NCI-H2081 (cell line): ENCODE measurements around the gene AK5.
A peak's percentile ranks its signal among the peaks of the same experiment; 100 is the strongest.

Source experiments
- DNase-seq, 2 experiments: peaks; one replicate each; lab custom pipeline; 2025; lab: John Stamatoyannopoulos, UW

Gene AK5

DNA sequence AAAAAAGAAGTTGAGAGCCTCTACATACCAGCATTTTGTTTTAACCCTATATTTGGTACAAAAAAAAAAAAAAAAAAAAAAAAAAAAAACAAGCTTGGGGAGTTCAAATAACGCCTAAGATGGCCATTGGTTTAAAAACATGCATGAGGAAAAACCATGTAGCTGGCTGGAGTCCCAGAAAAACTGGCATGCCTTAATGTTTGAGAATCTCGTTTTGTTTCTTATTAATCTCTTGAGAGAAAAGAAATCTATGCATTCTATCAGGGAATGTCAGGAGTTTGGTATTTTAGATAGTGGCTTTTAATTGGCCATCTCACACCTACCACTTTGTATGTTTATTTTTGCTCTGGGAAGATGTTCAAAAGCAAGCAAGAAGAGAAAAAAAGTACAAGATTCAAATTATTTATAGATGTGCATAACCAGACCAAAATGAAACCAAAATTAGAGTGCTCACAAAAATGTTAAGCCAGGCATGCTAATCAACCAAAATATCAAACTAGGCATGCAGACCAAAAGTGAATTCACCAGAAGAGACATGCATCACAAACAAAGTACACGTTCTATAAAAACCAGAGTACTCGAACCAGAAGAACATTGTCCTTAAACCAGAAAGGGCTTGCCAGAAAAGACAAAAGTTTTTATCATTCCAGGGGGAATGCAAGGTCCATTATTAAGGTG lies 156.6 kb downstream of the AK5 start:
- DNase-seq: no peak

DNA sequence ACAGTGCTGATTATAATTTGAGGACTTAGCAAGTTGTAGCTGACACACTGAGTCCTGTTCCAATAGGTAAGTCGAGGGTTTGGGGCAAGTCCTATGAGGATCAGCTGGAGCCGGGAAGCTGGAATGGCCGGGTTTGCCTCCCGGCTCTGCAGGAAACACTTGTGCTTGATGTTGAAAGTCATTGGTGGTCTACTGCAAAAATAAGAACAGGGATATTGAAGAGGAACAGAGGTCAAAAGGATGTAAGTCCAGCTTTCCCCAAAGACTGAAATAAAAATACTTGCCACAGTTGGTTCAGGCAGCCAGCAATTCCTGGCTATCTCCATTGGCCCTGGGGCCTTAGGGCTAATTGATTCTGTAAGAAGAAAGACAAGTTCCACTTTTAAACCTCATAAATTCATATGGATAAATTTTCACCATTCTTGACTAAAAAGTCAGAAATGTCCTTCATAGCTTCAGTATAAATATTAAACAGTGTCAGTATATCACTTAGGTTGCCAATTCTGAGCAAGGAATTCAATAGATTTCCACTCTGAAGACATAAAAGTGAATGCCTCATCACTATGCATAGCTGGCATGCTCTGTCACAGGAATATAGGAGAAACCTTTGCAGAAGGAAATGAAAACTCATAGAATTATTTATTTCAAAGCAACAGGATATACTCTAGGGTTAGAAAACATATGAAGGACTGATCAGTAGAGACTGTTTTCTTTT lies 165.2 kb downstream of the AK5 start:
- DNase-seq: no peak

DNA sequence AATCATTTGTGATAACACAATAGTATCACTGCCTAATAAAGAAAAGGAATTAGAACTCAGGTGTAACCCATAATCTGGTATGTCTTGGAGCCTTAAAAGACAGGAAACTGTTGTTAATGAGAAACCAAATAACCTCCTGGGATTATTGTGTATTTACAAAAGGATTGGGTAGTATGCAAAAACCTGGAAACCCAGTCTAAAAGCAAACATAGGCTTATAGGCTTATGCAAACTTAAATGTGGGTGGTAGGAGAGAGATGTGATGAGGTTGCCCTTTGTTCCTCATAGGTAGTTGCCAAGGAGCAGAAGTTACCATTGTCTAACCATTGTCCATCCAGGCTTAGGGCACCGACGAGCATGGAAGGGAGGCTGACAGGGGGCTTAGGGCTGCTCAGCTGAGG lies 165.8 kb downstream of the AK5 start:
- DNase-seq: peak in 1 of 2 experiments; percentile 17

DNA sequence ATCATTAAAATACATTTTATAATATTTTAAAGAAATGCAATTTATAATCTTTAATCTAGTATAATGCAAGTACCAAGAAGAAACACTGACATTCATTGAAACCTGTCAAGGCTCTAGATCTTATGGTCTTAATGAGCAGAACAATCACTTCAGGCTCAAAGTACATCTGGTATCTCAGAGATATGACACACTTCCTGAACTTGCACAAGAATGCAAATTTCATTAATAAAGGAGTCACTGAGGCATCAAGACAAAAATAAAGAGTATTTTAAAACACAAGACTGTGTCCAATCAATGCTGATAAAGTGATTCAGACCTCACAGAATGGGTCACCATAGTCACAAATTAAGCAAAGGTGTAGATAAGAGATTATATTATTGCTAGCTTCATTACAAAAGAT lies 178.1 kb downstream of the AK5 start:
- DNase-seq: no peak

DNA sequence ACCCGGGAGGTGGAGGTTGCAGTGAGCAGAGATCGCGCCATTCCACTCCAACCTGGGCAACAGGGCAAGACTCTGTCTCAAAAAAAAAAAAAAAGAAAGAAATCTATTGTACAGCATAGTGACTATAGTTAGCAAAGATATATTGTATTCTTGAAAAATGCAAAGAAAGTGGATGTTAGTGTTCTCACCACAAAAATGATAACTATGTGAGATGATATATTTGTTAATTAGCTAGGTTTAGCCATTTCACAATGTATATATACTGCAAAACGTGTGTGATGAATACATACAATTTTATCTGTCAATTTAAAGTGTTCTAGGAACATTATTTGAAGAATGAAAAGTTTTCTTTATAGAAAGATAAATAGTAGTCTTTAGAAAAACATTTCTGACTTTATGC lies 179.9 kb downstream of the AK5 start:
- no peak for DNase-seq

DNA sequence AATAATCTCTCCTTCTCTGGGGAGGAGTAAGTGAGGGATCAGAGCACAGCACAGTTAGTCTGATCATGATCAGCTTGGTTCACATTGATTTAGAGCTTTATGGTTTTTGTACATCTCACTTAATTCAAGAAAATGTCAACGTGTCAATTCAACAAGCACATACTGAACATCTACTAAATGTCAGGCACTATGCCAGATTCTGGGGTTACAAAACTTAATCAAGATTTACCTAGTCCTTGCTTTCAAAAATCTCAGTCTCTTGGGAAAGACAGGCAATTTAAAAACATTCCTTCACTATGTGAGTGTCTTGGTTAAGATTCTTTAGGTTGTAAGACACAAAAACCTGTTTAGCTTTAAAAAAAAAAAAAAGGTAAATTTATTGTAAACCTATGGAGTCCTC lies 181.4 kb downstream of the AK5 start:
- DNase-seq: no peak

DNA sequence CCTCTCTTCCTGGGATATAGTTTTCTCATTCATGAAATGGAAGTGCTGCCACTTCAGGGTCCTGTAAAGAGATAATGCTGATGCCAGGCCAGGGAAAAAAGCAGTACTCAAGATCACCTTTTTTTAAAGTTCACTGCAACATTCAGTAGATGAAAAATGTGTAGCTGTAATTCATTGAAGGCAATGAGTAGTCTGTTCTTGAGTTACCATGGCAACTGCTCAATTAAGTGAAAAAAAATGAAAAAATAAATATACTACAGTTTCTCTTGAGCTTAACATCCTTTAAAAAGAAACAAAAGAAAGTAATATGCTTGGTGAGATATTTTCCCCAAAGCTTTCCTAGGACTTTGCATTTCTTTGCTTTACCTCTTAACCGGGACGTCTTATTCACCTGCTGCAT lies 183.3 kb downstream of the AK5 start:
- no peak for DNase-seq

DNA sequence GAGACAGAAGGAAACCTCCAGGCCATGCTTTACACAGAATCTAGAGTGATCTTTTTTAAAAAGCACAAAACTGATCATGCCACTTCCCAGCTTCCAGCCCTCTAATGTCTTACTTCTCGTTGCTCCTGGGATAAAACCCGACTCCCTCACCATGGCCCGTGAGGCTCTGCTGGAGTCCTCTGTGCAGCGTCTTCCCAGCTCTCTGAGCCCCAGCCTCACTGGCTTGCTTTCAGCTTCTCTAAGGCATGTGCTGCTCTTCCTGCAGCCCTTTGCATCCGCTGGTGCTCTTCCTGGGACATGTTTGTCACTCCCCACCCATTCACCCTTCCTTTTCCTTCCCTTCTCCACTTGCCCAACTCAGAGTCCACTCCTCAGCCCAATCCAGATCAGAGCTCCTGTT lies 184.1 kb downstream of the AK5 start:
- DNase-seq: no peak

DNA sequence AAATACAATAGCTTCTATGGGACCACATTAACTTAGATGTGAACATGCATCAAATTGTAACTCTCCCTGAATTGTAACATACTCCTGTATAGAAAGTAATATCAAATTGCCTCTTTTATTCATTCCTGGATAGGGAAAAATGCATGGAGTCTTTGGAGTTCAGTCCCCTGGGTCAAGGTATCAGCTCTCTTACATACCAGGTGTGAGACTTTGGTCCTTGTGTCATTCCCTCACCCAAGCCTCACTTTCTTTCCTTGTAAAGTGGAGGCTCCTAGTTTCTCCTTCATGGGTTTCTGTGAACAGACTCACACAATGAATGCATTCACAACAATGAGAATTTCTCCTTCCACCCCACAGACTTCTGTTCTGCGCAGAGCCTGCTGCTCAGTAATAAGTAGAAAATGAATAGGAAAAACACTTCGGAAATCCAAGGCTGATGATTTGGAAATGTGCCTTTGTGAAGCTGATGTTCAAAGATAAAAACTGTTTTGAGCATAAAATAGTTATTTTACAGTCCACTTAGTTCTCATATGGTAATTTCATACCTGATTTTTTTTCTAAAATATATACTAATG lies 185.3 kb downstream of the AK5 start:
- no peak for DNase-seq

DNA sequence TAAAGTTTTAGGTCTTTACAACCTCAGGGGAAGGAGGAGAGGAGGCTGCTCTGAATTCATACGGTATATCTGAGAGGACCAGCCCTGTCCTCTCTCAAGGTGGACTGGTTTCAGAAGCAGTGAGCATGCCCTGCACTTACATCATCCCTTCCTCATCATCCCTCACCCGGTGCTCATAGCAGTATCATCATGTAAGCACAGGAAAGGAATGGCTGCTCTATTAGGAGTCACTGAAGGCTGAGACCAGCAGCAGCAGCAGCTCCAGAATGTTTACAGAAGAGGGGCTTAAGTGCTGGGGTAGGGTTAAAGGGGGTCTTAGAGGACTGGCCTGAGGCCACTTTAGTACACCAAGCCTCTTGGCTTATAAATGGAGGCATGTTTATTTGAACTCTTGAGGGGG lies 185.9 kb downstream of the AK5 start:
- no peak for DNase-seq

DNA sequence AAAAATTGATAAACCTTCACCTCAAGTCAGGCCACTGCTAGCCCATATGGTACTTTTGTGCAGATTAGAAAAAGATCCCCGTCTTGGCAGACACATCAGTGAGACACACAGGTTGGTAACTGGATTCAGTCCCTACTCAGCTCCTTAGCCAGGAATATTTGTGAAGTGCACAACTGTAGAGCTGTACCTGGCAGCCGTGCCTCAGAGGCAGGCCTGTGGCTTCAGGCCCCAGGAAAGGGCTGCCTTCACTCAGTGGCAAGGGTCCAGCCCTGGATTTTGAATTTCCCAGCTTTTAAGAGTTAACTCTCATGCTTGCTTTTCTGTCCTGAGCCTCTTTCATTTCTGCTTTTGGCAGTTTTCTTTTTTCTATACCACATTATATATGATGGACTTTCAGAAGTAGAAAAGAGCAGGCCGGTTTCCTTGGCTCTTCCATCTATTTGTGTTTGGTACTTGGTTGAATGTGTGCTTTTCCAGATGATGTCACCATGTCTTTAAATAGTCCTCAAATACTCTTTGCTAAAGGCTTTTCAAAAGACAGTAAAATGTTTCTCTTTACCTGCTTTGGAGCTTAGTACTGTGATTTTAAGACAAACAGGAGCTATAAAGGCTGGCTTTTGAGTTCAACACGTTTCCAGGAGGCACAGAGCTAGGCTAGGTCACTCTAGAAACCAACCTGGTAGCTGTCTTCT lies 186.6 kb downstream of the AK5 start:
- no peak for DNase-seq

DNA sequence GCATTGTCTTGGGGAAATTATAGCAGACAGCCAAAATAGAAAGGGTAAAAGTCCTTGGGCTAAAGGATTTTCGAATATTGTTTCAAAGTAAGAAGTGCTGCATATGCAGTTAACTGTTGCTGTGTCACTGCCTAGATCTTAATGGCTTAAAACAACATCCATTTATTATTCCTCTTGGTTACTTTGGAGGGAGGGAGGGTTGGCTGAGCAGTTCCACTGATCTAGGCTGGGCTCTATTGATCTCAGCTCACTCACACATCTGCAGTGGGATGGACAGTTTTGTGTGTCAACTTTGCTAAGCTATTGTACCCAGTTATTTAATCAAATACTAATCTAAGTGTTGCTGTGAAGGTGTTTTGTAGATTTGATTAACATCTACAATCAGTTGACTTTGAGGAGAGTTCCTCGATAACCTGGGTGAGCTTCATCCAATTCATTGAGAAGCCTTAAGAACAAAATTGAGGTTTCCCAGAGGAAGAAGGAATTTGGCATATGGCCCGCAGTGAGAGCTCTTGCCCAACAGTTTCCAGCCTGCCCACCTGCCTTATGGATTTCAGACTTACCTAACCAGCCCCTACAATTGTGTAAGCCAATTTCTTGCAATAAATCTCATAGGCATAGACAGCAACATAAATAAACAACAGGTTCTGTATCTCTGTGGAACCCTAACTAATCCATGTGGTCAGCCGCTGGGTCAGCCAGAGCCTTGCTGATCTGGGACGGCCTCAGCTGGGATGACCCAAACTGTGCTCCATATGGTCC lies 187.3 kb downstream of the AK5 start:
- no peak for DNase-seq

DNA sequence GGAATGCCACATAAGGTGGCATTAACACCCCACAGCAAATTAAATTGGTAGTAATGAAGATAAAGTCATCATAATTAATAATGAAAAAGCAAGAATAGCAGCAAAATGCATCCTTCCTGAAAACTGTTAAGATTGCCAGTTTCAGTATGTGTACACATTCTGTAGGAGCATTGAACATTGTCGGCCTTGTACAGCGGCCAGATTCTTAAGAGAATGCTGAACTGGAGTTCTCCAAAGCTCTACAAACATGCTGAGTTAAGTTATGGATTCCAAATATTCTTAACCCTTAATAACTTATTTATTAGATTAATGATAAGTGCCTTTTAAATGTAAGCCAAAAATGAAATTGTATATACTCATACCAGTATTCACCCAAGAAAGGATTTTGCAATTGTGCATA lies 189.9 kb downstream of the AK5 start:
- no peak for DNase-seq

DNA sequence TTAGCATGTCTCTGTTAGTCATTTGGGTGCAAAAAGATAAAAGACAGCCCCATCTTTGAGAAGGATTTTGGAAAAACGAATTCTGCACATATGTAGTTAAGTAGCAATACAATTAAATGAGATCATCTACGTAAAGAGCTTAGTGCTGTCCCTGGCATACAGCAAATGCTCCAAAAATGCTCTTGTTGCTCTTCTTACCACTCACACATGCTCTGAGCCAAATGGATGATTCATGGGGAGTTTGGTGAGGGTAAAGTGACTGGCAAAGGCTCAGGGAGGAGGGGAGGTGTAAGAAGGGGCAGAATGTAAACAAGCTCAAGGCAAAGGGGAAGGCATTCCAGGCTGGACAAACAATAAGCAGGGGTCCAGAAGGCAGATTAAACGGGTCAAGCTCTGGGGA lies 191.9 kb downstream of the AK5 start:
- no peak for DNase-seq

DNA sequence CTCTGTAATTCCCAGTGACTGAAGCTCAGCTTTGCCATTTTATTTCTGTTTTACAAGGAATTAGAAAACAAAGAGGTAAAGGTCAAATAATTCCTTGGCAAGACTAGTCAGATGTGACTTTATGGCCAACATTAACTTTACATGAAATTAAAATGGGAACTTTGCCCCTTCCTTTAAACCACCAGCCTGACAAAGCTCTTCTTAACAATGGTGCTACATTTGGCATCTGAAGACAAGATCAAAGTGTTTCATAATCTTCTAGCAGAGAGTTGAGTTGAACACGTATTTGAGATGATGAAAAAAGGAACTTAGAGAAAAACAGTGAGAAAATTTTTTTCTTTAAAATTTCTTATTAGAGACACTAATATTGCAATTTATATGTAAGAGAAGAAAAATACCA lies 193.8 kb downstream of the AK5 start:
- DNase-seq: no peak

DNA sequence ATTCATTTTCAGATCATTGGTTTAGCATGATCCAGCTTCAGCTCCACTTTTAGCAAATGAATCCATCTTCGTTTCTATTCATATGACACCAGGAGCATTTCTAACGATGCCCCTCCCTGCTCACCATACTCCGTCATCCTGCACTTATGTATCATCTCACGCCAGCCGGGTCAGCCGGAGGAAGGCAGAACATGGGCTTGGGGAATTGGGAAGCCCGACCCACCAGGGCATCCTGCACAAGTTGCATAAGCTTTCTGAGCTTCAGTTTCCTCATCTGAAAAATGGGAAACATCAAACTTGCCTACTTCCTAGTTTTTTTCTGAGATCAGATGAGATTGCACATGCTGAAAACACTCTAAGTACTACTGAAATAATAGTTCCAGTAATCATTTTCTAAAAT lies 194.7 kb downstream of the AK5 start:
- DNase-seq: no peak

DNA sequence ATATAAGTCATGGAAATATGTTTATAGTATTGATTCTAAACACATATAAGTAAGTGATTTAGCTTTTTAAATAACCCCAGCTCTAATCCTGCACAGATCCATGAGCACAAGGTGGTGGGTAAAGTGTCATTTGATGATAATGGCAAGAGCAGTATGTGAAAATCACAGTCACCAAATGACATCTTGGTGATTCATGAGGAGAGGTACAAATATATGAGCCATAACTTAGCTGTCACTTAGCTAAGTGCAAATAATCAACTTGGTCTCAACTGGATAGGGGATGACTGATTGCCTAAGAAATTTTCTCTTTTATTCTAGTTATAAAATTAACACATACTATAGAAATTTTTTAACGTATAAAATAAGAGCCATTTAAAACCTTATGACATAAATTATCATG lies 202.5 kb downstream of the AK5 start:
- no peak for DNase-seq

DNA sequence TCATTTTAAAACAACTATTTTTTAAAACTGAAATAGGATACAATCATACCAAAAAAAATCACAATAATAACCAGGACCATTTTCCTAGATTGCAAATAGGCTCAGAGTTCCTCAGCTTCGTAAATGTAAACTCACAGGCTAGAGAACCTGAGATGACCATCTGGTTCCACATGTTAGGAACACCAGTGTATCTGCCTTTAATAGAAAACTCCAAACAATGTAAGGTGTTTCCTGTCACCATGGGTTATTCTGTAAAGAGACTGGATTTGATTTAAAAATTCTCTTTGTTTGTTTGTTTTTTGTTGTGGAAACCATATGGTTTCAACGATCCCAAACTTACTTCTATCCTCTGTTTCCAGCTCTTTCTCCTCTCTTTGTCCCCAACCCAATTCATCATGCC lies 203.1 kb downstream of the AK5 start:
- DNase-seq: no peak

DNA sequence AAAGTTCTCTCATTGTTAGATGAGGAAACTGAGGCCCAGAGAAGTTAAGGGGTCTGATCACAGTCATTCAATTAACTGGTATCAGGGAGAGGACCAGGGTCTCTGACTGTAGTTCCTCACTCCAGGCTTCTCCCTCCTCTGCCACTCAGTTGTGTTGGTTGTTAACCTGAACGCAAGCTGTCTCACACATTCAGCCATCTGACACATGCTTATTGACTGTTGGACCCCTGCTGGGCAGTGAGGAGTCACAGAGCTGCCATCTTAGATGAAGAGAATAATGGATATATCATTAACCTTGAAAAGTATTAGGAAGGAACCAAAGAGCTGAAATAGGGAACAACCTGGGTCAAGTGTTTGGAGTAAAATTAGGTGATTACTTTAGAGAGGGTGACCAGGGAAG lies 205.8 kb downstream of the AK5 start:
- DNase-seq: no peak

DNA sequence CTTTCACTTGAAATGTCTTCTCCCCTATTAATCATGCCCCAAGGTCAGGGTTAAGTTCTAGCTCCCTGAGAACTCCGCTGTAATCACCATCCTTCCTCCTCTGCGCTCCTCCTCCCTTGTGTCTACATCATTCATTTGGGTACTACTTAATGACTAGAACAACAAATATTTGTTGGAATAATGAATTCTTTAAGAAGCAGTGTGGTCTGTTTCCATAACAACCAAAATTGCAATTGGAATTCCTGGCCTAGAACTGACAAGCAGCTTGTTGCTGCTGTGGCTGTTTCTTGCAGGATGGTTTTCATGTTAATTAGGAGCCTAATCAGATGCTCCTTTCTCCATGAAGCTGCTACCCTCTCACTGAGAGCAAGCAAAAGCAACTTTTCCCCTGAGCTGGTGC lies 208.1 kb downstream of the AK5 start:
- no peak for DNase-seq

DNA sequence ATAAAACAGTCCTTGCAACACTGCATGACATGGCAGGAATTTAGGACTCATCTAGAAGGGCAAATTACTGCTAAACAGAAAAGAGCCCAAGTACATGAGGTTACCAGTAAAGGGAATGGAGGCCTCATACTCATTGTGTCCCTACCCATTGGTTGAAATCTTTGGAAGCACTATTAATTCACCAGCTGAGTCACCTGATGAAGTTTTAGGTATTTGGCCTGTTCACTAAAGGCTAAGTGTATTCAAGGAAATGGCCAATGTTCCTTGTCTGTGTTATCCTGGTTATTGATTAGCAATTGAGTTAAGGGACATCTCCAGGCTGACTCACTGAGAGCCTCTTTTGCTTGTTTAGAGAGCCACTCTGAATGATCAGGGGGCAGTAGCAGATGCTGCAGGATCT lies 212.2 kb downstream of the AK5 start:
- no peak for DNase-seq

DNA sequence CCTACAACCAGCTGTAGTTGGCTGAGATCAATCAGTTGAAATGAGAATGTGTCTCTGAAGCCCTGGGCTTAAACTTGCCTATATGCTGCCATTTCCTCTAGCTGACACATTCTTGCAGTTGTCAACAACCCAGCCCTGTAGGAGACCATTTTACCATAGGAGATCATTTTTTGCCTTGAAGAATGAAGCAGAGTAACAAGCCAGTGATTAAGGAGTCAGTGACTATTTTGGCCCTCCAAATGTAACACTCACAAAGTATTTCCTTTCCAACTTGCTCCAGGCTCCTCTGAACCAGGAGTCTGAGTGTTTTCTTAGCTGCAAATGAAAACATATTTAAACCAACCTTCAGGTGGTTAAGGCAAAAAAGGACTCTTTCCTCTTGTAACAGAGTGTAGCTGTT lies 217.1 kb downstream of the AK5 start:
- DNase-seq: no peak
